GM18499 (cell line): Measurements from ENCODE around the gene NKAIN2.
"Not testable (repeated sequence)": the region's sequence is repeated elsewhere in the genome, so short reads cannot be mapped to it uniquely, and the experiment has no call there.

Source experiments
- ATAC-seq: cut with Tn5 transposase; IDR thresholded peaks from one replicate; pipeline ENCODE4 v1.9.1; 2021; ENCODE audit warnings: moderate number of reproducible peaks; ENCODE audit not compliant: insufficient read depth, unreplicated experiment

The NKAIN2 gene

DNA sequence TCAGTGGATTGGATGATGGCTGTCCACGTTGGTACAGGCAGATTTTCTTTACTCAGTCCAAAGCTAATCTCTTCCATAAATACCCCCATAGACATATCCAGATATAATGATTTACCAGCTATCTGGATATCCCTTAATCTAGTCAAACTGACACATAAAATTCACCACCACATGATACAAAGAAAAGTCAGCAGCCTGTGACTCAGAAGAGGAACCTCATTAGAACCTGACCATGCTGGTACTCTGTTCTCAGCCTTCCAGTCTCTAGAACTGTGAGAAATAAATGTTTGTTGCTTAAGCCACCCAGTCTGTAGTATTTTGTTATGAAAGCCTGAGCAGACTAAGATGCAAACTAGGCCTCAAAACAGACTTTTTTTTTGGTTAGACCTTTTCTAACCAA, 727.3 kb downstream of the NKAIN2 start:
- no peak for ATAC-seq

DNA sequence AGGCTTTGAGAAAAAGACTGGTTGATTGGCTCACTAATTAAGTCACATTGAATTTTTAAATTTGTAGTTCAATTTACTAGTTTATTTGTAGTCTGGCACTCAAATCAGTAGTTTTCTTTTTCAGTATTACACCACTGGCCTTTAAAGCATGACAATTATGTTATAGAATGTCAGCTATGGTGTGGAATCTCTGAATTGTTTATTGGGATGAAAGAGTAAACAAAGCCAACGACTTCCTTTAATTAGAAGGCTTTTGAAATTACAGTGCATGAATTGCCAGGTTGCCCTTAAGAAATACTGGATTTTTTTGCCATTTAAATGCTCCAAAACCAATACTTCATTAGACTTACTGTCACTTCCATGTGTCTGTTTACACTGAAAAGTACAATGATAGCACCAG, 731.6 kb downstream of the NKAIN2 start:
- no peak for ATAC-seq

DNA sequence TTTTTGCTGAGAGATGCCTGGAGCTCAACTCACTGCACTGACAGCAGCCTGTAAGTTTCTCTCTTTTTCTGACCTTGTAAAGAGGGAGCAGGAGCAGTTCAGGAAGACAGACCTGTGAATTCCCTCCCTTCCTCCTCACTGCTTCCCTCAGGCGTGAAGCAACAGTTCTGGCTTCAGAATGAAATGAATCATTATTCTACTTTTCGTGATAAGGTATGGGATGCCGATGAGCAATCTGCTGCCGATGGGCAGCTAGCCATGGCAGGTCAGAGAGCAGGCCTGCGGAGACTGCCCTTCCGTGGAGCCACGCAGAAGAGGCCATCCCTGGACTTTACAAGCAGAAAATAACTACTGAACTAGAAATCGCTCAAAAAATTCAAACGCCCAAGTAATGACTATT, 732.1 kb downstream of the NKAIN2 start:
- ATAC-seq = no peak

DNA sequence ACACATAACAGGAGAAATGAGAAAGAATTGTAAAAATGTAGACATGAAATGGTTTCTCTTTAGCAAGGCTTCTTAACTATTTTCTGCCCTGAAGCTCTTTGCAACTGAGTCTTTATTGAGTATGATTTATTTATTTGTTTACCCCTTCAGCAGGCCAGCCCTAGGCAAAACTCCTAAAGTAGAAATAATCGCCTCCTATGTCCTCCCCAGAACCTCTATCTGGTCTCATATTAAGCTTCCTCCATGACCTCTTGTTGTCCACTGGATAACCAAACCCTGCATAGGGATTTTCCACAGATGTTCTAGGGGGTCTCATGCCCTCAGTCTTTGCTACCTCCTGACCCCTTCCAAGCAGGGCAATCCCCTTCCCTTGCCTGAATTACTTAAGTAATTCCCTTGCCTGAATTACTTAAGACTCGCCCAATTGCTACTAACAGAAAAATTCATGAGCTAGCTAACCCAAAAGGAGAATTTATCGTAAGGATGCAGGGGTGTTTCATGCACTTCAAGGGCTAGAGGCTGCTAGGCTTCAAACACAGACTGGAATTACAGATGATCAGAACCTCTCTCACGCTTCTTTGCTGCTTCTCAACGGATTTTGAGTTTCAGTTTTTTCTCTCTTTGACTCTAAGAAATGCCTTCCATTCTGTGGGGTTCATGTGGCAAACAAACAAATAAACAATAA, 732.6 kb downstream of the NKAIN2 start:
- ATAC-seq = no peak

DNA sequence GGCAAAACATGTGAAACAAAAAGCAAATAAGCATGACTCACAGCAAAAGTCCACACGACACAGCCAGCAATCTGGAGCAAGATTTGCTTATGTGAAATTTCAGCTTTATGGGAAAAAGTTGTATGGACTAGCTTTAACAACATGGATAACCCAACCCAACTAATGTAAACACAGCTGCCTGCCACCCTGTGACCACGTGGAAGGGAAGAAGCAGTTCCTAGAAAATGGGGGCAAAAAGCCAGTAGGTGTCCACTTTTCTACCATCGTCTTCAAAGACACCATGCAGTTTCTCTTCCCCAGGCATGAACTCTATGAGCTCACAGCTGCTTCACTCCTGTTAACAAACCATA, 733.2 kb downstream of the NKAIN2 start:
- no peak for ATAC-seq

DNA sequence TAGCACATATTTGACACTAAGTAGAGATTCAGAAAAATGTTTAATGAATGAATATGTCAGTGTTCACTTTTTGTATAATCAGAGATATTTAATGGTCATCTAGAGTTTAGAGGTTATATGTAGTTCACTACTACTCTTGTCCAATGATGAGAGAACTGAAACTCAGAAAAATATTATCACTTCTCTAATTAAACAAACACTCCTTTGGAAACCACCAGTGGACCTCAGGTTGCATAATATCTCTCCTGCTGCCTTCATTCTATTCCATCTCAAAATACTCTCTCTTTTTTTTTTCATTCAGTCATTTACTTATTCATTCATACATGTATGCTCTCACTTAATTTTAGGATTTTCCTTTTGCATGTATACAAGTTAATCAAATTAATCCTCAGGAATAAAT, 735.4 kb downstream of the NKAIN2 start:
- ATAC-seq = no peak

DNA sequence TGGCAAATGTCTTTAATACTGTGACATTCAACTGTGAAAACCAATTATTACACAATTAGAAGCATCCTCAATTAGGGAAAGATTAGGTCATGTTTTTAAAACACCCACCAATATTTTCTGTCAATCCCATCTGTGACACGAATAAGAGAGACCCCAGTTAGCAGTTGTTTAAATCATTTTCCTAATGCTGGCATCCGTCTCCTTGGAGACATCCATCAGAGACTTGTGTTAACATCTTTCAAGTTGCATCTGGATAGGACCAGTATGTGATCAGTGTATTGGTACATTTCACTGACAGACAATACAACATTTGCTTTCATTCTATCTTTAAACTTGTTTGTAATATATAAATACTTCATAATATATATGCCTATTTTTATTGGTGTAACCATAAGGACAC, 737.9 kb downstream of the NKAIN2 start:
- ATAC-seq = no peak

DNA sequence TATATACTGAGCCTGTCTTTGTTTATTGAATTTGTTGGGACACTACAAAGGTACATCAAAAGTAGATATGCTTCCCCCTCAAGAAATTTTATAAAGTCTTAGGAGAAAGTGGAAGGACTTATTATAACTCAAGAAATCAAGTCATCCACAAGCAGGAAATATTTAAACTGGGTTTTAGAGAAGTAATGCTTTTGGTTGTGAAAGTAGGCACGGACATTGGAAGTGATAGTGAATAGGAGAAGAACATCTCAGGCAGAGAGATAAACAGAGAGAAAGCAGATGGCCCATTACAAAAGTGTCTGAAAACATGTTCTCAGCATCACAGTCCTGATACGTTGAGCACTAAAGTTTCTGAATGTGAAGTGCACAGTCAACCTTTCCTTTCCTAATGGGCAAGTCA, 742.9 kb downstream of the NKAIN2 start:
- ATAC-seq = no peak

DNA sequence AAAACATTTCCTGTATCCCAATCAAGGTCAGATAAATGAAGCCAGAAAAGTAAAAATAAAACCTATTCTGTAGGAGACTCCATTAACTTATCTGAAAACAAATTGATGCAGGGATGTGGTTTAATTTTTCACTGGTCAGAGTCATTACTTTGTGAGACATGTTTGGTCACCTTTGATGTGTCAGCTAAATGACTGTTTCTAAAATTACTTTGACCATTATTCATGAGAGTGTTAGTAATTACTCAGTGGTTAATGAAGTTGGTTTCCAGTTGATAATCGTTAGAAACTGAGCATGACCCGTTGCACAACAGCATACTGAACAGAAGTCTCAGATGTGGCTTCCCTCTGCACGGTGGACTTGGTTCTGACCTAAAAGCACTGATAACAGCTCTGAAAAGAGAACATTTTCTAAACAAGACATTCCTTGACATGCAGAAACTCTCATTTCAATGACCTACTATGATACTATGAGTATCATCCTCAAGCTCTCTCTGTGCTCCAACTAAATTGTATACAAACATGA, 748.1 kb downstream of the NKAIN2 start:
- ATAC-seq = no peak

DNA sequence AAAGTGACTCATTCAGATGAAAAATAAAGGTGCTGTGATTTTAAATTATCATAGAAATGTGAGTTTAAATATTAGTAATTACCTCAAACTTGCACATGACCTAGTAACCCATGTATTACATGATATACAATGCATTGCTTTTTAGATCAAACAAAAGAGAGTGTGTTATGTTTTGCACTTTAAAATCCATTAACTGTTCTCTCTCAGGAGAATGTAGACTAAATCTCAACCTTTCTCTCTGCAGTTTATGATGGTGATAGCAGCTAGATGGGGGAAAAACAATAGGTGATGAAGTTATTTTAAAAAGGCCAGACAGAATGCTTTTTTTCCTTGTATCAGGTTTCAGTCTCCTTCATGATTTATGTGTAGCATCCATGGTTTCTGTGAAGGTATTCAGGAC, 754.2 kb downstream of the NKAIN2 start:
- no peak for ATAC-seq

DNA sequence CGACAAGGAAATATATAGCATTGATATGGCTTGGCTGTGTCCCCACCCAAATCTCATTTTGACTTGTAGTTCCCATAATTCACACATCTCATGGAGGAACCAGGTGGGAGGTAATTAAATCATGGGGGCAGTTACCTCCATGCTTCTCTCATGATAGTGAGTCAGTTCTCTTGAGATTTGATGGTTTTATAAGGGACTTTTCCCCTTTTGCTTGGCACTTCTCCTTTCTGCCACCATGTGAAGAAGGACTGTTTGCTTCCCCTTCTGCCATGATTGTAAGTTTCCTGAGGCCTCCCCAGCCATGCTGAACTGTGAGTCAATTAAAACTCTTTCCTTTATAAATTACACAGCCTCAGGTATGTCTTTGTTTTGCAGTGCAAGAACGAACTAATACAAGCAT, 756.4 kb downstream of the NKAIN2 start:
- not testable (repeated sequence) for ATAC-seq

DNA sequence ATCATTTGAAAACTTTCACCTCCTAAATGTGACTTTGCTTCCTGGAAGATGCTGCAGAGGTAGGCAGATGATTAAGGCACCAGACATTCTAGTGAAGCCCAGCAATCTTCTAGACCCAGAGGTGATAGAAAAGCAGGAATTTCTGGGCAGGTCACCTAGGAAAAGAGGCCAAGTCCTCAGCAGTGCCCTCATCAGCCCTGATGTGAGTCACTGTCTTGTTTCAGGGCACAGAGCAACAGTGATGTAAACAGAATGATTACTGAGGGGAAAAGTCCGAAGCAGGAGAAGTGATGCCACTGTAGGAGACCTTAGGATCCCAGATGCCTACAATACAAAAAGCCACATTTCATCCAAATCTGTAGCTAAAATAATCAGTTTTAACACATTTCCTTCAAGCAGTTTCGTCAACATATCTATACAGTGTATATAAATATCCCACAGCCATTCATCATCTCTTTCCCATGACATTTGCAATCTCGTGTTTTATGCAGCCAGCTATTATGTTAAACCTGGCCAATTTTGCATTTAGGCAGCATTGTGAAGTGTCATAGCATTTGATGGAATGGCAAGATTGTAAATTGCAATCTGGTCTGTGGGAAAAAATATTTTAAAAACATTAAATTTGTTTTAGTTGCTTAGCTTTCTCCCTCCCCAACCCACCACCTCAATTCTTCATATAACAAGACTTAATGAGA, 757.4 kb downstream of the NKAIN2 start:
- ATAC-seq = no peak

DNA sequence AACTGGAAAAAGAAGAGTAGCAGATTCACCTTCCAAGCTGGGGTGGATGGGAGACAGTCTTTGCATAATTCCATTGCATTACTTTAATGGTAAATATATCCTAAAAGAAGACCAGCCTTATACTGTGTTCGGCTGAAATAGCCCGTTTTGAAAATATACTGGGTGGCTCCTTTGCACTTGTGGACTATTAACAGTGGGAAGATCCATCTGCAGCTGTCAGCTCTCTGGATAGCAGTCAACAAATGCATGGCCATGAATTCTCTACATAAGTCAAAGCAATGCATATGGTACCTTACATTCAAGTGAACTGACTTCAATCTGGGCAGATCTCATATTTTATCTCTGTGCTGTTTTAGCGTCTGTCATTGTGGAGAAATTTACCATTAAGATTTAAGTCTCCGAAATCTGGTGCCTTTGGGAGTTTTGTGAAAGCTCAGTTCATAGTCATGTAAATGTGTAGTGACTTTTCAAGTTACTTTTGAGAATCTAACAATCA, 758.0 kb downstream of the NKAIN2 start:
- ATAC-seq = no peak

DNA sequence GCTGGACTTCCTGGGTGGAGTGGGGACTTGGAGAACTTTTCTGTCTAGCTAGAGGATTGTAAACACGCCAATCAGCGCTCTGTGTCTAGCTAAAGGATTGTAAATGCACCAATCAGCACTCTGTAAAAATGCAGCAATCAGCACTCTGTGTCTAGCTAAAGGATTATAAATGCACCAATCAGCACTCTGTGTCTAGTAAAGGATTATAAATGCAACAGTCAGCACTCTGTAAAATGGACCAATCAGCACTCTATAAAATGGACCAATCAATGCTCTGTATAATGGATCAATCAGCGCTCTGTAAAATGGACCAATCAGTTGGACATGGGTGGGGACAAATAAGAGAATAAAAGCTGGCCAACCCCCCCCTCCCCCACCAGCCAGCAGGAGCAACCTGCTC, 760.5 kb downstream of the NKAIN2 start:
- not testable (repeated sequence) for ATAC-seq

DNA sequence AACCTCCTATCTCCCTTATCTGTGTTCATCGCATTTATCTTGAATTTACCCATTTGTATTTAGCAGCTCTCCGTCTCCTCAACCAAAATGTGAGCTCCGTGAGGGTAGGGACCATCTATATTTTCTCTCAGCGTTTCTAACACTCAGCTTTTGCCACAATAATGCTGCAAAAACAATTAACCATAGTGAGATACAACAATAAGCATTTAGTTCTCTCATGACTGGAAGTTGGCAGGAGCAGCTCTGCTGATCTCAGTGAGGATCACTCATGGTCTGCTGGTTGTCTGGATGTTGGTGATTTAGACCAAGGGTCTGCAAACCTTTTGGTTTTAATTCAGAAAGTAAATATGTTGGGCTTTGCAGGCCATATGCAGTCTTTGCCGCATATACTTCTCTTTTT, 763.7 kb downstream of the NKAIN2 start:
- no peak for ATAC-seq

DNA sequence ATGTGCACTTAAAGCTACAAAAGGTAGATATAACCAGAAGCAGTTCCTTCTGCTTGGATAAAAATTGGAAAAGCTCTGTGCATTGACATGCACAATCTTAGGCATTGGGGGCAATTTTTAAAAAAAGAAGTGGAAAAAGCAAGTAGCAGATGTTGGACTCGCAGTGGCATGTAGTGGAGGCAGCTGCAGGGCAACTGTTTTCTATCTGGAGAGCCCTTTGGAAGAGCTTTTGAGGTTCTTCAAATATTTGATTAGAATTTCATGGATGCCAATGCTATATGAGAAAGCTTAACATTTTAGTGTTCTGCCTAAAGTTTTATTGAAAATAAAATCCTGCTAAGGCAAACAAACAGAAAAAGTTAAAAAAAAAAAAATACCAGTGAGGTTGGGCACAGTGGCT, 770.3 kb downstream of the NKAIN2 start:
- no peak for ATAC-seq

DNA sequence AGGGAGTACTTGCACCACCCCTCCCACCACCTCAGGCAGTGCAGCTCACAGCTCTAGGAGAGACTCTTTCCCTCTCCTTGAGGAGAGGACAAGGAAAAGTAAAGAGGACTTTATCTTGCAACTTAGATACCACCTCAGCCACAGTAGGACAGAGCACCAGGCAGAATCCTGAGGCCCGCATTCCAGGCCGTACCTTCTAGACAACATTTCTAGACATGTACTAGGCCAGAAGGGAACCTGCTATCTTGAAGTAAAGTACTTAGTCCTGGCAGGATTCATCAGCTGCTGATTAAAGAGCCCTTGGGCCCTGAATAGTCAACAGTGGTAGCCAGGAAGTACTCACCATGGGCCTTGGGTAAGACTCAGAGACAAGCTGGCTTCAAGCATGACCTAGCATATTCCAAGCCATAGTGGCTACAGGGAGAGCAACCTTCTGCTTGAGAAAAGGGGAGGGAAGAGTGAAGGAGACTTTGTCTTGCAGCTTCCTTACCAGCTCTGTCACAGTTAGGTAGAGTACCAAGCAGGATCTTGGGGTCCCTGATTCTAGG, 774.1 kb downstream of the NKAIN2 start:
- ATAC-seq = no peak

DNA sequence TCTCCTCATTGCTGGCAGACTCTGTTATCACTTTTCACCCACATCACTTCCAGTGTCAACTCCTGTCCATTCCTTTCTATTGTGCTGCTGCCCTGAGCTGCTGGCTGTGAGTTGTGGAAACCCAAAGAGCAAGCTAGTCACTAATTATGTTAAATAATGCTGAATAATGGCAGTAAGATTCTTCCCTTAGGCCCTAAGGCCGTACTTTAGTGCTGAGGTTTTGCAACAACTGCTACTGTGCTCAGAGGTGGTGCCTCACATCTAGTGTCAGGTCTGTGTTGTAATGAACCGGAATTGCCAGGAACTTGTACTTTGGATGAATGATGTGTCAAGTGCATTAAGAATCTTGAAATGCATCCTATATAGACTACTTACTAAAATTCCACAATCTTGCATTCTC, 786.3 kb downstream of the NKAIN2 start:
- no peak for ATAC-seq

DNA sequence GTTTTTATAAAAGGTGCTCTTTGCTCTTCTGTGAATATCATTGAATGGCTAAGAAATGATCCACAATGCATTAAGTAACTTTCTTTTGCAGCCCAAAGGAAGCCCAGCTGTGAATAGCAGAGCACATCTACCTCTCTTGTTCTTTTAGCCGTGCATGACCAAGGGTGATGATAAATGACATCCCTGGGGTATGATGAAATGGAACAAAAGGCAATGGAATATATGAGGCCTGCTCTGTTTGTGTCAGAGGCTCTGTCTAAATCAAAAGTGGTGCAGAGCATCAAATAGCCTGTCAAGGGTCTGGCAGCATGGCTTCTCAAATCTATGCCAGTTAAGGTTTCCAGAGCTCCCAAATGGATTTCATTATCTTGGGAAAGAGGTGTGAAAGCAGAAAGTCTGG, 796.0 kb downstream of the NKAIN2 start:
- no peak for ATAC-seq

DNA sequence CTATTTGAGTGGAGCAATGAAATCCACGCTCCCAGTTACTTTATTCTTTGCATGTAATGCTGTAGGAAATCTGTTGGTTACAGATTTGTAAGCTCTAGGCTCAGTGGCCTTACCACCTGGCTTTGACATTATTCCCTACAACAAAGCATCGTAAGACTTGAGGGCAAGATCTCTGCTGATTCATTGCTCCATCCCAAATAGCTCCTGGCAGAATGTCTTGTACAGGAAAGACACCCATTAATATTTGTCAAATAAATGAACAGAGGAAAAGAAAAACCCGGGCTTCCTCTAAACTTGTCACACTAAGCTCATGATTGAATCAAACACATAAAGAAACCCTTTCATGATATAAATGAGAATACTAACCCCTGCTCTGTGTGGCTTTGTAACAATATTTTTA, 801.1 kb downstream of the NKAIN2 start:
- no peak for ATAC-seq

DNA sequence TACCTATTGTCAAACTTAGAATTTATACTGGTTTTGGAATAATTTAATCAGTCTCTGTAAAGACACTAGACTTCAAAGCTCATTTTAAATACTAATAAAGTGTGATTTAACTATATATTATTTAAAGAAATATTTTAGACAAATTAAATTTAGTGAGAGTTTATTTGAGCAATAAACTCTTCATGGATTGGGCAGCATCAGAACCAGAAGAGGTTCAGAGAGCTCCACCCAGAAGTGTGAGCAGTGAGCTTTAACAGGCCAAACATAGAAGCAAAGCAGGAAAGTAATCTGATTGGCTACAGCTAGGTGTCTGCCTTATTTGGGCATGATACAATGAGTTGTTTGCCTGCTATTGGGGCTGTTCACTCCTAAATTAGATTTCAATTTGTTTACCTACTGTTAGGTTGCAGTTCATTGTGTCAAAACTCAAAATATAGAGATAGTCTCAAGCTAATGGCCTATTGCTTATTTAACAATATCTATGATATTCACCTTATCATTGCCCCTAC, 803.5 kb downstream of the NKAIN2 start:
- ATAC-seq = no peak
